Suprapubic skin (tissue), 4 donors: ENCODE measurements around the gene KIF20B.
A peak's percentile ranks its signal among the peaks of the same experiment; 100 is the strongest.

Source experiments
- CTCF ChIP-seq, 2 donors: fragments of 200-600 bp in 1 of 2; fragments of 450-650 bp in 1 of 2; sonication (generic) in 1 of 2; IDR thresholded peaks; one replicate each; pipeline ENCODE4 v1.5.1; 2016 to 2019; ENCODE audit warnings: antibody characterized with exemption in 2 of 2, mild to moderate bottlenecking in 1 of 2, moderate library complexity in 1 of 2
- EP300 ChIP-seq: sonication (generic); formaldehyde crosslinking; IDR thresholded peaks from one replicate; pipeline ENCODE4 v1.6.1; 2017; ENCODE audit warnings: antibody characterized with exemption
- POLR2A ChIP-seq, 2 donors: fragments of 450-650 bp; IDR thresholded peaks; one replicate each; pipeline ENCODE4 v1.6.1; 2017; ENCODE audit warnings: antibody characterized with exemption in 2 of 2, mild to moderate bottlenecking in 2 of 2, moderate library complexity in 2 of 2
- POLR2AphosphoS5 ChIP-seq, 3 donors: sonication (generic); formaldehyde crosslinking; IDR thresholded peaks; one replicate each; pipeline ENCODE4 v1.6.1; 2017; ENCODE audit warnings: antibody characterized with exemption in 3 of 3

DNA sequence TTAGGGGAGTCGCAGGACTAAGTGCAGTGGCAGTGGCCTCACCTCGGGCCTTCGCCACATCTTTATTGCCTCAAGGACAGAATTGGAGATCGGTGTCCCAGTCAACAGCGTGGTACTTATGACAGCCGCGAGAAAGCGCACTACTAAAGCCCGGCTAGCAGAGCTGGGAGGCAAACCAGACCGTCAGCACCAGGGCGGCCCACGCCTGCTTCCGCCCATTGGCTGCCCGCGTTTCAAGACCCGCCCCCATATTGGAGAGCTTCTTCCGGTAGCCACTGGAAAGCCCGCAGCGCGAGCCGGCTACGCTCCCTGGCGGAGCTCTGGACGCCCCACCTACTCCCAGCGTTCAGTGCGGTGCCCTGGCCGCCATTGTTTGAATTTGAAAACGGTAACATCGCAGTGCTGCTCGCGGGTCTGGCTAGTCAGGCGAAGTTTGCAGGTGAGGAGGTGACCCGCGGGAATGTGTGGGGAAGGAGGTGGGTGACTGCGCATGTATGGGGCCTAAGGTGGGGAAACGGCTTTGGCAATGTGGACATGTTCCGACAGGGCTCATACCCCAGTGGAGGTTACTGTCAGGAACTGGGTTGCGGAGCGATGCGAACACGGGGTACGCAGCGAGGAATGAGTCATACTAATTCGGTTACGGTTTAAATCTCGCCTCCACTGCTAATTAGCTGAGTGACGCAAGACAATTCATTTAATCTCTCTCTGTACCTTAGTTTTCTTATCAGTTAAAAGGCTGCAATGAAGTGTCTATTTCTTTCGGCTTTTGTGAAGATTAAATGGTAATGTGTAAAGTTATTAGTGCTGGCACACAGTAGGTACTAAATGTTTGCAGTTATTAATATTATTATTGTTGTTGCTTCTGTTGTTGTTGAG, at the start of gene KIF20B:
- TF ChIP-seq CTCF (IDR thresholded peaks at IDR 0.05) (peak in 1 of 2 donors; percentile 53), POLR2AphosphoS5 (IDR thresholded peaks at IDR 0.05) (no peak), EP300 (no peak), POLR2A (IDR thresholded peaks at IDR 0.05) (peak in 1 of 2 donors; percentile 25)
